Kidney epithelial cell (primary cell): ENCODE data around the gene RNF217. TPM values are rescaled to one million over a fixed set of nuclear protein-coding genes. Genes with fewer than 3 reads are reported as not detected.

Experiments used
- DNase-seq: peaks from one replicate; pipeline ENCODE4 v3.0.0-alpha.2; 2010; ENCODE audit warnings: low read depth
- H3K27me3 ChIP-seq: 2 replicates; pipeline ENCODE4 v1.6.0; 2011; ENCODE audit warnings: low read length; ENCODE audit not compliant: control insufficient read depth, insufficient read depth
- H3K36me3 ChIP-seq: 2 replicates; pipeline ENCODE4 v1.5.1; 2011; ENCODE audit warnings: low read length; ENCODE audit not compliant: control insufficient read depth, insufficient read depth
- H3K4me3 ChIP-seq: 2 replicates; pipeline ENCODE4 v1.5.1; 2011; ENCODE audit warnings: low read depth, mild to moderate bottlenecking, control low read depth, low read length
- total RNA-seq: library from RNA; depleted of rRNA; stranded (reverse); fragments of >200 nt; gene quantifications from 2 replicates; pipeline ENCODE4 v1.2.3, GENCODE V29; 2015
- TF ChIP-seq, protein P1 (sequence below): IDR thresholded peaks from 2 replicates; pipeline ENCODE4 v1.5.1; 2011; ENCODE audit warnings: mild to moderate bottlenecking, moderate library complexity, low read length, control low read depth, inconsistent platforms; ENCODE audit not compliant: insufficient read depth, poor library complexity, severe bottlenecking

The RNF217 gene
- total RNA-seq, 1 donor from 2014 or later, result 22.1 TPM

DNA sequence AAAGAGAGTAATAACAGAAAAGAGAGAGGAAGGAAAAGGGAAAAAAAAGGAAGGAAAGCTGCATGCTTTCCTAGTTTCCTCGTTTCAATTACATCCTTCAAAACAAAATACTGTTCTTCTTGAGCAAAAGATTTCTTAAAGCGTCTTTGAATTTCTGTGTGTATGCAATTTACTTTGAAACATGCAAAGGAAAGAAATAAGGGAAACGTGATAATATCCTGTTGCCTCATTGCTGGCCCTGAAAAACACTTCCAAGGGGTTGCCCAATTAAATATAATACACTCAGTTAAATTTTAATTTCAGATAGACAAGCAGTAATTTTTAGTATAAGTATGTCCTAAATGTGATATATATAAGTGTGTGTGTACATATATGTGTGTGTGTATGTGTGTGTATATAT is 140.2 kb downstream of the RNF217 start:
- H3K27me3 ChIP-seq, result no peaks in the 10 kb centered on the region
- H3K4me3 ChIP-seq, result no peak overlapping the region
- no peak for DNase-seq
- TF ChIP-seq, protein P1, sequence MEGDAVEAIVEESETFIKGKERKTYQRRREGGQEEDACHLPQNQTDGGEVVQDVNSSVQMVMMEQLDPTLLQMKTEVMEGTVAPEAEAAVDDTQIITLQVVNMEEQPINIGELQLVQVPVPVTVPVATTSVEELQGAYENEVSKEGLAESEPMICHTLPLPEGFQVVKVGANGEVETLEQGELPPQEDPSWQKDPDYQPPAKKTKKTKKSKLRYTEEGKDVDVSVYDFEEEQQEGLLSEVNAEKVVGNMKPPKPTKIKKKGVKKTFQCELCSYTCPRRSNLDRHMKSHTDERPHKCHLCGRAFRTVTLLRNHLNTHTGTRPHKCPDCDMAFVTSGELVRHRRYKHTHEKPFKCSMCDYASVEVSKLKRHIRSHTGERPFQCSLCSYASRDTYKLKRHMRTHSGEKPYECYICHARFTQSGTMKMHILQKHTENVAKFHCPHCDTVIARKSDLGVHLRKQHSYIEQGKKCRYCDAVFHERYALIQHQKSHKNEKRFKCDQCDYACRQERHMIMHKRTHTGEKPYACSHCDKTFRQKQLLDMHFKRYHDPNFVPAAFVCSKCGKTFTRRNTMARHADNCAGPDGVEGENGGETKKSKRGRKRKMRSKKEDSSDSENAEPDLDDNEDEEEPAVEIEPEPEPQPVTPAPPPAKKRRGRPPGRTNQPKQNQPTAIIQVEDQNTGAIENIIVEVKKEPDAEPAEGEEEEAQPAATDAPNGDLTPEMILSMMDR, result no peak
- H3K36me3 ChIP-seq, result no peaks in the 10 kb centered on the region

DNA sequence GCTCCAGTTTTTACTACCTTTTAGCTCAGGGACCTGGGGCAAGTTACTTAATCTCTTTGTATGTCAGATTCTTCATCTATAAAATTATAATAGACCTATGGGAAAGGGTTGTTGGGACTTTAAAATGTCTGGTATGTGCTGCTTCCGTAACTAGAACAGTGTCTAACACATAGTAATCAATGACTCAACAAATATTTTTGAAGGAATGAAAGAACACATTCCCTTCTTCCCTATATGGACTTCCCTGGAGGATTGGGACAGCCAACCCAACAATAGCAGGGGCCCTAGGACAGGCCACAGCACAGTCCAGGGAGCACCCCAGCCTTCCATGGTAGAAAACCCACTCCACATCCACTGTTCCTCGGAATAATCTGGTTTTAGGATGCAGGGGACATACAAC is 140.7 kb downstream of the RNF217 start:
- H3K4me3 ChIP-seq, result no peak overlapping the region
- no peaks in the 10 kb centered on the region for H3K36me3 ChIP-seq
- TF ChIP-seq, protein P1, result no peak
- peak; percentile 70 for DNase-seq
- no peaks in the 10 kb centered on the region for H3K27me3 ChIP-seq

DNA sequence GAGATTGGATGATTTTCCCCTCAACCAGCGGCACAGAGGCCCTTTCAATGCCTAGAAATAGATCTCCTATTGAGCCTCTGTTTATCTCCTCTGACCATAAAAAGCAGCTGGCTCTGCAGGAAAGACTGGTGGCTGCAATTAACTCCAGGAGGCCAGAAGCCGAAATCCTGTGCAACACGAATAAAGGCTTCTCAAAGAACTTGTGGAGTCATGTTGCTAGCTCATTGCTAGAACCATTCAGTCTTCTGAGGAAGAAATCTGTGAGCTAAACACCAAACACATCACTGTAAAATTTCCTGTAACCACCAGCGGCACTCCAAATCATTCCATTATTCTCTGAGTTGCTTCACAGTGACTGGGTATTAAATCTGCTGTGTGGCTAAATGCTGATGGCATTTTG is 142.2 kb downstream of the RNF217 start:
- Histone ChIP-seq H3K27me3 (no peaks in the 10 kb centered on the region), H3K36me3 (no peaks in the 10 kb centered on the region), H3K4me3 (no peak overlapping the region)
- TF ChIP-seq, protein P1, result no peak
- DNase-seq, result no peak

DNA sequence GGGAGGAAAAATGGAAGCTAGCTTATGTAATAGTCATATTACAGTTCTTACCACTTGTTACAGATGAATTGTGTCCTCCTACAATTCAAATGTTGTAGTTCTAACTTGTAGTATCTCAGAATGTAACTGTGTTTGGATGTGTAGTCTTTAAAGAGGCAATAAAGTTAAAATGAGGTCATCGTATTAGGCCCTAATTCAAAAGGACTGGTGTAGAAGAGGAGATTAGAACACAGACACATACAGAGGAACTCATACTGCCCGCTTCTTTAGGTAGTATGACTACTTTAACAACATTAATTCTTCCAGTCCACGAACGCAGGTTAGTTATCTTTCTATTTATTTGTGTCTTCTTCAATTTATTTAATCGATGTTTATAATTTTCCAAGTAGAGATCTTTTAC is 144.8 kb downstream of the RNF217 start:
- TF ChIP-seq, protein P1, result no peak
- no peak for DNase-seq
- Histone ChIP-seq H3K4me3 (no peak overlapping the region), H3K27me3 (no peaks in the 10 kb centered on the region), H3K36me3 (no peaks in the 10 kb centered on the region)

DNA sequence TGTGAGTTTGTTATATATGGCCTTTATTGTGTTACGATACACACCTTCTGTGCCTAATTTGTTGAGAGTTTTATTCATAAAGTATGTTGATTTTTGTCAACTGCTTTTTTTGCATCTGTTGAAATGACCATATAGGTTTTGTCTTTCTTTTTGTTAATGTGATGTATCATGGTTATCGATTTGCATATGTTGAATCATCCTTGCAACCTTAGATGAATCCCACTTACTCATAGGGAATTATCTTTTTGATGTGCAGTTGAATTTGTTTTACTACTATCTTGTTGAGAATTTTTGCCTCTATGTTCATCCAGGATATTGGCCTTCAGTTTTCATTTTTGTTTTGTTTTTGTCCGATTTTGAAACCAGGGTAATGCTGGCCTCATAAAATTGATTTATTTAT is 145.7 kb downstream of the RNF217 start:
- TF ChIP-seq, protein P1, result no peak
- no peak overlapping the region for H3K4me3 ChIP-seq
- DNase-seq, result no peak
- no peaks in the 10 kb centered on the region for H3K36me3 ChIP-seq
- no peaks in the 10 kb centered on the region for H3K27me3 ChIP-seq

DNA sequence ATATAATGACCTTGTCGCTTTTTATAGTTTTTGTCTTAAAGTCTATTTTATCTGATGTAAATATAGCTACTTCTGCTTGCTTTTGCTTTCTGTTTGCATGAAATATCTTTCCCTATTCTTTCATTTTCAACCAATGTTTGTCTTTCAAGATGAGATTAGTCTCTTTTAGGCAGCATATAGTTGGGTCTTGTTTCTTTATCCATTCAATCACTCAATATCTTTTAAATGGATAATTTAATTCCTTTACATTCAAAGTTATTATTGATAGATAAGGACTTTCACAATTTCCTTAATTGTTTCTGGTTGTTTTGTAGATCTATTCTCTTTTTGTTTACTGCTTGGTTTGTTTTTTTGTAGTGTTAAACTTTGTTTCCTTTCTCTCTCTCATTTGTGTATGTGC is 147.8 kb downstream of the RNF217 start:
- no peak for DNase-seq
- Histone ChIP-seq H3K4me3 (no peak overlapping the region), H3K27me3 (no peaks in the 10 kb centered on the region), H3K36me3 (no peaks in the 10 kb centered on the region)
- TF ChIP-seq, protein P1, result no peak
